Subcutaneous adipose tissue (tissue), 4 donors: ENCODE results near the gene NFIC. TPM values are rescaled to one million over a fixed set of nuclear protein-coding genes. Genes with fewer than 3 reads are reported as not detected.

Source experiments
- CTCF ChIP-seq: fragments of 450-650 bp; IDR thresholded peaks from one replicate; pipeline ENCODE4 v1.5.1; 2016; ENCODE audit warnings: low read depth, mild to moderate bottlenecking, control low read depth, antibody characterized with exemption, moderate library complexity
- small RNA-seq: library from RNA; depleted of rRNA; stranded (forward); fragments of <200 nt; gene quantifications from one replicate; pipeline ENCODE3, GENCODE V24; 2016
- total RNA-seq, 4 donors: library from RNA; depleted of rRNA; stranded (reverse); fragments of >200 nt; gene quantifications; one replicate each; pipeline ENCODE4 v1.1.0, GENCODE V29; 2016

Gene NFIC
- total RNA-seq, 4 donors from 2014 or later: 45.2 to 191 (median 76.8) TPM

GRCh38 chr19:3513229-3514140 lies 147.1 kb downstream of the NFIC start:
- TF ChIP-seq CTCF: no peak

GRCh38 chr19:3514930-3515329 lies 148.5 kb downstream of the NFIC start:
- TF ChIP-seq CTCF: no peak

- no peak for TF ChIP-seq CTCF
Measured at GRCh38 chr19:3515891-3516422, 149.6 kb downstream of the NFIC start.

GRCh38 chr19:3516675-3517207 lies 150.4 kb downstream of the NFIC start:
- no peak for TF ChIP-seq CTCF

GRCh38 chr19:3517638-3518037 lies 151.3 kb downstream of the NFIC start:
- no peak for TF ChIP-seq CTCF

GRCh38 chr19:3518255-3518654 lies 151.9 kb downstream of the NFIC start:
- TF ChIP-seq CTCF: no peak

- no peak for TF ChIP-seq CTCF
Measured at GRCh38 chr19:3518659-3519058, 152.3 kb downstream of the NFIC start.

Small RNA genes lying within 50 kb of the gene (small RNA-seq; reads per million reads assigned to genes)
- not detected for gene AC005514.1

Other genes starting within 250 kb of the NFIC start
- 10 to 100 TPM in 1 of 4 donors, 1 to 10 TPM in 3; 5.3 to 18.5 (median 8.4) TPM for gene GNA15, start 230.6 kb upstream of the NFIC start, total RNA-seq
- 1 to 10 TPM in 3 of 4 donors, under 1 TPM in 1; 0.49 to 4.9 (median 3.1) TPM for gene S1PR4, start 187.8 kb upstream of the NFIC start, total RNA-seq
- gene NCLN, start 180.7 kb upstream of the NFIC start, total RNA-seq: 10 to 100 TPM; 20.0 to 34.9 (median 24.5) TPM
- not detected for gene CELF5, start 141.9 kb upstream of the NFIC start, total RNA-seq
- gene SMIM24, start 113.9 kb downstream of the NFIC start, total RNA-seq: not detected
- not detected for gene SMIM44, start 116.9 kb downstream of the NFIC start, total RNA-seq
- 10 to 100 TPM in 2 of 4 donors, 1 to 10 TPM in 2; 4.9 to 11.9 (median 8.9) TPM for gene DOHH, start 134.1 kb downstream of the NFIC start, total RNA-seq
- 10 to 100 TPM in 3 of 4 donors, 1 to 10 TPM in 1; 8.2 to 28.3 (median 13.0) TPM for gene FZR1, start 139.7 kb downstream of the NFIC start, total RNA-seq
- 1 to 10 TPM in 2 of 4 donors, not detected in 2; 1.8 to 4.1 TPM for gene TEKTIP1, start 172.6 kb downstream of the NFIC start, total RNA-seq
- 10 to 100 TPM; 28.5 to 56.1 (median 34.1) TPM for gene MFSD12, start 191.0 kb downstream of the NFIC start, total RNA-seq
- gene HMG20B, start 206.4 kb downstream of the NFIC start, total RNA-seq: 100 to 1,000 TPM in 2 of 4 donors, 10 to 100 TPM in 2; 51.4 to 124 (median 102) TPM
- gene GIPC3, start 218.9 kb downstream of the NFIC start, total RNA-seq: 1 to 10 TPM in 3 of 4 donors, under 1 TPM in 1; 0.66 to 4.5 (median 1.7) TPM
- 1 to 10 TPM in 1 of 4 donors, under 1 TPM in 1, not detected in 2; 0.34 to 4.0 TPM for gene TBXA2R, start 240.3 kb downstream of the NFIC start, total RNA-seq